Fibroblast of peridontal ligament (primary cell): ENCODE data around the gene ARPC1B.
"Not testable (repeated sequence)": the region's sequence is repeated elsewhere in the genome, so short reads cannot be mapped to it uniquely, and the experiment has no call there.

Source experiments
- DNase-seq: peaks from one replicate; pipeline ENCODE4 v3.0.0-alpha.2; 2010; ENCODE audit errors: extremely low read depth

ARPC1B gene

GRCh38 chr7:99368750-99369389 lies 5.7 kb upstream of the ARPC1B start:
- DNase-seq, result no peak

GRCh38 chr7:99369767-99370391 lies 4.7 kb upstream of the ARPC1B start:
- DNase-seq, result peak; percentile 46

DNA sequence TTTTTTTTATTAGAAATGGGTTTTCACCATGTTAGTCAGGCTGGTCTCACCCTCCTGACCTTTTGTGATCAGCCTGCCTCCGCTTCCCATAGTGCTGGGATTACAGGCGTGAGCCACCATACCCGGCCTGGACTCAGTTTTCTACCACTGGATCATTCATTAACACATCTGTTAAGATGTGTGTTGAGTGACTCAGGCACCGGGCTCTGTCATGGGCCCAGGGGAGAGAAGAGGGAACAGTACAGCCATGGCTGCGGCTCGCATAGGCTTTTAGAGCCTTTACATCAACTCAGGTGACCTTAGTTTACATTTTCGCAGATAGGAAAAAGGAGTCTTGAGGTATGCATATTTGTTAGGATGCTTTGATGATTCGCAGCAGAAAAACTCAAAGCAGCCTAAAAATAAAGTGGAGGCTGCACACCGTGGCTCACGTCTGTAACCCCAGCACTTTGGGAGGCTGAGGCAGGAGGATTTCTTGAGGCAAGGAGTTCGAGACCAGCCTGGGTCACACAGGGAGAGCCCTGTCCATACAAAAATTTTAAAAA lies 3.1 kb upstream of the ARPC1B start:
- DNase-seq, result no peak

DNA sequence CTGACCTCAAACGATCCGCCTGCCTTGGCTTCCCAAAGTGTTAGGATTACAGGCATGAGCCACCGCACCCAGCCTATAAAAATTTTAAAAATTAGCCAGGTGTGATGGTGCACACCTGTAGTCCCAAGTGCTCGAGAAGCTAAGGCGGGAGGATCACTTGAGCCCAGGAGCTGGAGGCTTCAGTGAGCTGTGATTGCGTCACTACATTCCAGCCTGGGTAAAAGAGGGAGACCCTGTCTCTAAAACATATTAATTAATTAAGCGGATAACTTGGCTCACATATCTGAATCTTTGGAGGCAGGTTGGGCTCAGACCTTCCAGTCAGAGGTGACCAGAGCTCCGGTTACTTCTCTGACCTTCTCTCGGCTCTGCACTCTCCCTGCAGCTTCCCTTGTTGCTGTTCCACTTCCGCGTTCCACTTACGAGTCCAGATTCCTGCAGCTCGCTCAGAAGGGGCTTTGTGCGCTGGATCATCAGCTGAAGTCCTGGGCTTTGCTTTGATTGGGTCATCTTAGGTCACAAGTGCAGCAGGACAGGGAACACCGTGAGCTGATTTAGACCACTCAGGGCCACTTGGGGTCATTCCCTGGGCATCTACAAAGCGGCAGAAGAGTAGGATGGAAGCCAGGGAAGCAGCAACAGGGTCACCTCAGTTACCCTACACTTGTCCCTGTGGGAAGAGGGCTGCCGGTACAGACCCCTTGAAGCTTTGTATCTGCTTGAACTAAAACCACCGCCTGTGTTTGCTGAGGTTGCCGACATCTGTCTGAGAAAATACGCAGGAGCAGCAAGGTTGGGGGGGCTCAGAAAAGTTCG lies 2.0 kb upstream of the ARPC1B start:
- no peak for DNase-seq

DNA sequence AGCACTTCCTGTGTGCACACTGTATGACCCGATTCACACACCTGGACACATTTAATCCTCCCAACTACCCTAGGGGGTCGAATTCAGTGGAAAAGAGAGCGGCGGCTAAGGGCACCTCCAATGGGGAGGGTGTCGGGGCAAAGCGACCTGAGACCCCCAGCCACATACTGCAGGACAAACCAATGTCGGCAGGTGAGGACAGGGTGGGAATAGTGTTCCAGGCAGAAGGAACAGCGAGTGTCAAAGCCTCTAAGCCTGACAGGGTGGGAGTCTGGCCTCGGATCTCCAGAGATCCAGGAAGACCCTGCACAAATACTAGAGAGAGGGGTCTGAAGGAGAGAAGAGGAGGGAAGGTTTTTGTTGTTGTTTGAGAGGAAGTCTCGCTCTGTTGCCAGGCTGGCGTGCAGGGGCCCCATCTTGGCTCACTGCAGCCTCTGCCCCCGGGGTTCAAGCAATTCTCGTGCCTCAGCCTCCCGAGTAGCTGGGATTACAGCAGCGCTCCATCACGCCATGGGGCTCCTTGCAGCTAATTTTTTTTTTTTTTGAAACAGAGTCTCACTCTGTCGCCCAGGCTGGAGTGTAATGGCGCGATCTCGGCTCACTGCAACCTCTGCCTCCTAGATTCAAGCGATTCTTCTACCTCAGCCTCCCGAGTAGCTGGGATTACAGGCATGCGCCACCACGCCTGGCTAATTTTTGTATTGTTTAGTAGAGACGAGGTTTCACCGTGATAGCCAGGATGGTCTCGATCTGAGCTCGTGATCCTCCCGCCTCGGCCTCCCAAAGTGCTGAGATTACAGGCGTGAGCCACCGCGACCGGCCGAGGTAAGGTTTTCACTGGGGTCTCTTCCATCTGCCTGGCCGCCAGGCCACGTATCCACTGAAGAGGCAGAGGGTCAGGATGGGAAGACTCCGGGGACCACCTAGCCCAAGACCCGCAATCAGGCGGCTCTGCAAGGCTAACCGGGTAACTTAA lies 1.2 kb upstream of the ARPC1B start:
- DNase-seq, result no peak

DNA sequence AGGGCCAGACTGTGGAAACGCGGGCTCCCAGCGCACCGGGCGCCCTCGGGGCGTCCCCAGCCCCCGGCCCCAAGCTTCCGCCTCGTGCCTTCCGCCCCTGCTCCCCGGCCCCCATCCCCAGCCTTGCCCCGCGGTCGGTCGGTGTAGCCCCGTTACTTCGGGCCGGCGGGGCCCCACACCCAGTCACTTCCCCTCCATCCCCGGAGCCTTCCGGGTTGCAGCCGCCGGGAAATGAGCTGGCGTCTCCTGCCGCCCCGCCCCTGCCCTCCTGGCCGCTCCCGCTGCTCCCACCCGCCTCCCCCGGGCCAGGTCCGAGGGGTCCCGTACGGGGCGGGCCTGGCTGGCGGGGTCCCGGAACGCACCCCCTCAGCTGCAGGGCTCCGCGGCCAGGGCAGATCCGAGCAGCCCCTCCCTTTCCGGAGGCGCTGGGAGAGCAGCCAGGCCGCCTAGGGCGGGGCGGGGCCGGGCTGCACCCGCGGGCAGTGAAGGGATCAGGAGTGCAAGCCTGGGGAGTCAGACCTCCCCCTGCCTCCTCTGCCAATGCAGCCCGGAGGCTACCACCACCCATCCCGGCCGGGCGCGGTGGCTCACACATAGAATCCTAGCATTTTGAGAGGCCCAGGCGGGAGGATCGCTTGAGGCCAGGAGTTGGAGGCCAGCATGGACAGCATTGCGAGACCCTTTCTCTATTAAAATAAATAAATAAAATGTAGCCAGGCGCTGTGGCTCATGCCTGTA lies 709 bp downstream of the ARPC1B start:
- DNase-seq, result peak; percentile 55

DNA sequence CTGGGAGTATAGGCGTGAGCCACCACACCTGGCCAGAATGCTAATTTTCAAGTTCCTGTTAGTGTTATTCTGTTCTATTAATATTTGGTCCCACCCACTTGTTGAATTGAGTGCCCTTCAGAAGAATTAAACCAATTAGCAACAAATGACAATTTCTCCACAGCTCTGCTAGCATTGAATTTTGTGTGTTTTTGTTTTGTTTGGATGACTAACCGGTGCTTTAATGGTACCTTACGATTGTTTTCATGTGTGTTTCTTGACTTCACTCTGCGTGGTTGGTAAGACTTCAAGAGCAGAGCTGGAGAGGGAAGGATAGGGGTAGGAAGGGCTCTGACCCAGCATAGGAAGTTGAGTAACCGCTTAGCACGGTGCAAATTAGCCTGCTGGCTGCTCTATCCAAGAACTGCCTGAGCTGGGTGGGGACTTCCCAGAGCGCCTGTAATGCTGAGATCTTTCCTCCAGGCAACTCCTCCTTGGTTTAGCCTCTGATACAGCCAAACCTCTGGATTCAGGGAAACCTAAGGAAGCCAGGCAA lies 4.6 kb downstream of the ARPC1B start:
- DNase-seq, result peak; percentile 95

- not testable (repeated sequence) for DNase-seq
Measured at GRCh38 chr7:99379693-99380031, 5.1 kb downstream of the ARPC1B start.

DNA sequence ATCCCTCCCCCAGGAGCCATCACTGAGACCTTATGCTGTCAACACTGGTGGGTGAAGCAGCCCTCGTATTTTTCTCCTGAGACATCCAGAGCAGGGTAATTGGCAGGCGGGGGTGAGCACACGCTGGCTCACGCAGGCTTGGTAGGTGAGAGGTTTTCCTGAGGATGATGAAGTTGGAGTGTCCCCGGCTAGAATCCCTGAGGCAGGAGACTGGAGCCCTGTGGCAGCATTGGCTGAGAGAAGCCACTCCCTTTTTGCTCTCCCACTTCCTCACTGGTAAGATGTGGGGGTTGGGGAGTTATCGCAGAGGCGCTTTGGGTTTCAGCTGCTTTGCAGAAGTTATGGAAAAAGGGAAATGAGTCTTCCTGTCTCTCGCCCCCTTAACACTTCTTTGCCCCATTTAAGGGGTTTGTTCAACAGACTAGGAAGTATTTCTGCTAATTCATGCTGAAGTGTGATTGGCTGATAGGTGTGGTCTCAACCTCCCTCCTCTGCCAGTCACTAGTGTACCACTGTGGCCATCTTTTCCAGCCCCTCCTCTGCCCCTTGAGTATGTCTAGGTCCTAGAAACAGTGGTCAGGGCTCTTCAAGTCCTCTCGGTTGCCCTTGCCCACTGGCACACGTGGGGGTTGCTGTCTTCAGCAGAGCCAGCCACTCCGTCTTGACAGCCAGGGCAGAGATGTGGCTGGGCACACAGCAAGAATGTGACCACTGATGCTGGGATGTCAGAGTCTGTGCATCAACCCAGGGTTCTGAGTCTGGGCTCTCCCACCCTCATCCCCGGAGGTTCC lies 5.7 kb downstream of the ARPC1B start:
- DNase-seq, result peak; percentile 49

- DNase-seq, result no peak
Measured at GRCh38 chr7:99380823-99381663, 6.5 kb downstream of the ARPC1B start.

DNA sequence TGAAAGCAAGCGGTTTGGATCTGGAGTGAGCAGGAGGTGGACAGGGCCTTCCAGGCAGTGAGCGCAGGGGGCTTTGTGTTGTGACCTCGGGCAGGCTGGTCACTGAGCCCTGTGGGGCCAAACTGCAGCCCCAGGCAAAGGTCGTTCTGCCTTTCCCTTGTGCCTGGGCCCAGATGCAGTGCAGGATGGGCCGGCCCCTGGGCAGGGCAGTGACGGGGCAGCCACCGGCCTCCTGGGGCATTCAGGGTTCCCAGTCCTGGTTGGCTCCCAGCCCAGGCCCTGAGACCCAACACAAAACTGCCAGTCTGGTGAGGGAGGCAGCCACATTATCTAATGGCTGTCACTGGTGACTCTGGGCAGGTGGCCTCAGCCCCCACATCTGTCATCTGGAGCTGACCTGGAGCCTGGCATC lies 7.1 kb downstream of the ARPC1B start:
- DNase-seq, result no peak

GRCh38 chr7:99383203-99383602 lies 8.7 kb downstream of the ARPC1B start:
- no peak for DNase-seq

GRCh38 chr7:99383791-99384370 lies 9.4 kb downstream of the ARPC1B start:
- no peak for DNase-seq

DNA sequence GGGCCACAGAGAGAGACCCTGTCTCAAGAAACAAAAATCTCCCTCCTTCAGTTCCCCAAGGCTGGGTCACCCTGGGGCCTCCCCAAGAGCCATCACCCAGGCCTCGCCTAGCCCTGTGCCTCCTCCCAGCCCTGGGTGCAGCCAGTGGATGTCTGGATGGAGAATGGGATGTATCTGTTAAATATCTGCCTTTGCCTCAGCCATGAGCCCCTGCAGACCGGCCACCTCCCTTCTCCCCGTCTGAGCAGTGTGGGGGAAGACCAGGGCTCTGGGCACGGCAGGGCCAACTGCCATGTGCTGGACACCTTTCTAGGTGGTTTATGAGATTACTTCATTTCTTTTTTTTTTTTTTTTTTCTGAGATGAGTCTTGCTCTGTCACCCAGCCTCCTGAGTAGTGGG lies 10.0 kb downstream of the ARPC1B start:
- DNase-seq, result no peak

DNA sequence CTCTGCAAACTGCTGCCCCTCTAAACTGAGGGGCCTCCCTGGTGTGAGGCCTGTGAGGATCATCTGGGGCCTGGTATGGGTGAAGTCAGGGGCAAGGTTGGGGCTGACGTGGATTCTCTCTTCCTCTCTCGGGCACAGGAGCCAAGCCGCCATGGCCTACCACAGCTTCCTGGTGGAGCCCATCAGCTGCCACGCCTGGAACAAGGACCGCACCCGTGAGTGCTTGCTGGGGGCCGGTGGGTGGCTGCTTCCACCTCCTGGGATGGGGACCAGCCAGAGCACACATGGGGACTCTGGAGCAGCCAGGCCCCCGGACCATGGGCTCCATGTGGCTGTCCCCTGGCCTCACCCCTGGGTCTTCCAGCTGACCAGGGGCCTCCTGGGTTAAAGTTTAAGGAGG lies 11.0 kb downstream of the ARPC1B start:
- no peak for DNase-seq

GRCh38 chr7:99386584-99387238 lies 12.2 kb downstream of the ARPC1B start:
- no peak for DNase-seq

- not testable (repeated sequence) for DNase-seq
Measured at GRCh38 chr7:99387239-99387635, 12.7 kb downstream of the ARPC1B start.

GRCh38 chr7:99387912-99388311 lies 13.4 kb downstream of the ARPC1B start:
- DNase-seq, result no peak
